Ovary (tissue), 3 donors: ENCODE results near the gene BEND6.

ENCODE experiments used
- CTCF ChIP-seq, 3 donors: fragments of 450-650 bp in 2 of 3; fragments of 200-600 bp in 1 of 3; IDR thresholded peaks; one replicate each; pipeline versions ENCODE4 v1.5.1 to v1.8.0; 2016 to 2022; ENCODE audit warnings: antibody characterized with exemption in 3 of 3, mild to moderate bottlenecking in 1 of 3
- EP300 ChIP-seq: sonication (generic); formaldehyde crosslinking; IDR thresholded peaks from one replicate; pipeline ENCODE4 v1.6.1; 2017; ENCODE audit warnings: antibody characterized with exemption
- POLR2A ChIP-seq: fragments of 450-650 bp; IDR thresholded peaks from one replicate; pipeline ENCODE4 v1.6.1; 2017; ENCODE audit warnings: antibody characterized with exemption, mild to moderate bottlenecking, moderate library complexity
- donor health status: DM: no; HTN: no; CAD: no.

GRCh38 chr6:57004292-57004691 is 49.4 kb downstream of the BEND6 start:
- TF ChIP-seq CTCF (IDR thresholded peaks at IDR 0.05): no peak
- no peak for TF ChIP-seq POLR2A
- no peak for TF ChIP-seq EP300
